Glutamatergic neuron (in vitro differentiated cells): ENCODE results near the gene EDEM3. TPM values are rescaled to one million over a fixed set of nuclear protein-coding genes. Genes with fewer than 3 reads are reported as not detected.

Experiments used
- DNase-seq: peaks from one replicate; pipeline ENCODE4 v3.0.0; 2022
- H3K27ac Mint-ChIP-seq: one replicate; pipeline ENCODE4 v1.8.0; 2020; ENCODE audit warnings: mild to moderate bottlenecking, mixed read lengths, inconsistent platforms; ENCODE audit not compliant: unreplicated experiment
- H3K27me3 Mint-ChIP-seq: one replicate; pipeline ENCODE4 v1.8.0; 2020; ENCODE audit warnings: mild to moderate bottlenecking, moderate library complexity, mixed read lengths, inconsistent platforms; ENCODE audit not compliant: unreplicated experiment
- H3K36me3 Mint-ChIP-seq: one replicate; pipeline ENCODE4 v1.8.0; 2020; ENCODE audit warnings: mild to moderate bottlenecking, mixed read lengths, inconsistent platforms; ENCODE audit not compliant: unreplicated experiment
- H3K4me1 Mint-ChIP-seq: one replicate; pipeline ENCODE4 v1.8.0; 2020; ENCODE audit warnings: mild to moderate bottlenecking, low read depth, mixed read lengths, inconsistent platforms; ENCODE audit not compliant: unreplicated experiment
- H3K4me3 Mint-ChIP-seq: one replicate; pipeline ENCODE4 v1.8.0; 2020; ENCODE audit warnings: mild to moderate bottlenecking, mixed read lengths, inconsistent platforms; ENCODE audit not compliant: unreplicated experiment
- H3K9me3 Mint-ChIP-seq: one replicate; pipeline ENCODE4 v1.8.0; 2020; ENCODE audit warnings: mild to moderate bottlenecking, moderate library complexity, mixed read lengths, inconsistent platforms; ENCODE audit not compliant: unreplicated experiment
- CTCF ChIP-seq: fragments of 200-600 bp; sonication (generic); IDR thresholded peaks from one replicate; pipeline ENCODE4 v1.5.0; 2021; ENCODE audit not compliant: partially characterized antibody, unreplicated experiment
- total RNA-seq: library from RNA; stranded (reverse); fragmentation: NEBNext Ultra II Directional; extraction: Animal tissue kit (Norgen Biotek cat#: 25700); gene quantifications from one replicate; pipeline ENCODE4 v1.2.1, GENCODE V29; 2021; ENCODE audit not compliant: unreplicated experiment

EDEM3 gene
- total RNA-seq, 1 donor from 2014 or later, result 23.6 TPM

GRCh38 chr1:184656221-184656620, 98.4 kb downstream of the EDEM3 start:
- H3K36me3 Mint-ChIP-seq, result peaks cover 4% of the 10 kb centered on the region
- DNase-seq, result no peak
- no peak overlapping the region for H3K4me3 Mint-ChIP-seq
- no peaks in the 10 kb centered on the region for H3K27me3 Mint-ChIP-seq
- H3K4me1 Mint-ChIP-seq, result no peaks in the 10 kb centered on the region
- no peak for TF ChIP-seq CTCF
- H3K27ac Mint-ChIP-seq, result no peak overlapping the region
- H3K9me3 Mint-ChIP-seq, result peaks cover 2% of the 10 kb centered on the region

- Mint-ChIP-seq H3K4me3 (no peak overlapping the region), H3K4me1 (no peaks in the 10 kb centered on the region), H3K9me3 (peaks cover 2% of the 10 kb centered on the region), H3K36me3 (peaks cover 4% of the 10 kb centered on the region), H3K27ac (no peak overlapping the region), H3K27me3 (no peaks in the 10 kb centered on the region)
- no peak for DNase-seq
- no peak for TF ChIP-seq CTCF
Observed at GRCh38 chr1:184655185-184655584, 99.5 kb downstream of the EDEM3 start.

- H3K4me1 Mint-ChIP-seq, result no peaks in the 10 kb centered on the region
- no peak overlapping the region for H3K27ac Mint-ChIP-seq
- peaks cover 9% of the 10 kb centered on the region for H3K36me3 Mint-ChIP-seq
- no peak for DNase-seq
- no peaks in the 10 kb centered on the region for H3K27me3 Mint-ChIP-seq
- TF ChIP-seq CTCF, result no peak
- peaks cover 2% of the 10 kb centered on the region for H3K9me3 Mint-ChIP-seq
- no peak overlapping the region for H3K4me3 Mint-ChIP-seq
Observed at GRCh38 chr1:184650177-184650866, 104.3 kb downstream of the EDEM3 start.

GRCh38 chr1:184649451-184649888, 105.2 kb downstream of the EDEM3 start:
- Mint-ChIP-seq H3K36me3 (peaks cover 9% of the 10 kb centered on the region), H3K4me3 (no peak overlapping the region), H3K27me3 (no peaks in the 10 kb centered on the region), H3K27ac (no peak overlapping the region), H3K4me1 (no peaks in the 10 kb centered on the region), H3K9me3 (peaks cover 4% of the 10 kb centered on the region)
- DNase-seq, result no peak
- no peak for TF ChIP-seq CTCF

- Mint-ChIP-seq H3K27me3 (no peaks in the 10 kb centered on the region), H3K4me3 (no peak overlapping the region), H3K27ac (no peak overlapping the region), H3K9me3 (peaks cover 4% of the 10 kb centered on the region), H3K36me3 (peaks cover 9% of the 10 kb centered on the region), H3K4me1 (no peaks in the 10 kb centered on the region)
- no peak for TF ChIP-seq CTCF
- DNase-seq, result no peak
Observed at GRCh38 chr1:184648856-184649201, 105.8 kb downstream of the EDEM3 start.
